PFSK-1 (cell line): ENCODE data around the gene SH2D4B.

Experiments used
- FOXP2 ChIP-seq: optimal IDR thresholded peaks from 2 replicates; pipeline ENCODE3; 2011; ENCODE audit warnings: borderline replicate concordance, control low read depth, inconsistent platforms; ENCODE audit not compliant: insufficient read depth; ENCODE audit errors: extremely low read length, extremely low read depth
- POLR2AphosphoS5 ChIP-seq: IDR thresholded peaks from 2 replicates; pipeline ENCODE4 v1.6.1; 2012; ENCODE audit warnings: low read depth, mild to moderate bottlenecking, control low read depth, low read length, moderate library complexity
- REST ChIP-seq, 2 experiments: IDR thresholded peaks; 2 replicates each; pipeline versions ENCODE4 v1.6.1 to v1.8.0; 2011 to 2012; ENCODE audit warnings: low read depth in 2 of 2, low read length in 2 of 2, control low read depth in 1 of 2, inconsistent platforms in 1 of 2, mild to moderate bottlenecking in 1 of 2, moderate library complexity in 1 of 2; ENCODE audit not compliant: insufficient read depth in 1 of 2
- TAF1 ChIP-seq: IDR thresholded peaks from 2 replicates; pipeline ENCODE4 v1.6.1; 2012; ENCODE audit warnings: low read length, control low read depth, borderline replicate concordance; ENCODE audit not compliant: insufficient read depth

GRCh38 chr10:80690434-80690833 lies 152.7 kb downstream of the SH2D4B start:
- TF ChIP-seq POLR2AphosphoS5 (no peak), TAF1 (no peak), REST (IDR thresholded peaks at IDR 0.05; ENCODE audit: insufficient read depth in 1 of 2, low read depth in 2 of 2, low read length in 2 of 2) (no peak), FOXP2 (no peak)
